Lung (tissue), 12 donors: ENCODE data around the gene SLC16A6. TPM values are rescaled to one million over a fixed set of nuclear protein-coding genes. Genes with fewer than 3 reads are reported as not detected.
"Not testable (repeated sequence)": the region's sequence is repeated elsewhere in the genome, so short reads cannot be mapped to it uniquely, and the experiment has no call there.

Experiments used
- ATAC-seq: fragments of 200-7000 bp; cut with Tn5 transposase; one replicate; pipeline ENCODE4 v1.9.1; 2020; ENCODE audit warnings: moderate number of reproducible peaks; ENCODE audit not compliant: insufficient read depth, low FRiP score
- DNase-seq, 3 donors: peaks; one replicate each; pipeline ENCODE4 v3.0.0-alpha.2; 2013 to 2017
- H3K27ac ChIP-seq, 2 donors: one replicate each; pipeline ENCODE4 v1.5.1; 2013; ENCODE audit warnings: mild to moderate bottlenecking in 2 of 2, moderate library complexity in 2 of 2, control low read depth in 1 of 2, inconsistent platforms in 1 of 2, low read depth in 1 of 2, low read length in 1 of 2
- H3K27me3 ChIP-seq, 3 donors: one replicate each; pipeline ENCODE4 v1.5.1; 2013; ENCODE audit warnings: low read length in 2 of 3; ENCODE audit not compliant: control insufficient read depth in 3 of 3, insufficient read depth in 3 of 3
- H3K36me3 ChIP-seq, 4 donors: one replicate each; pipeline ENCODE4 v1.5.1; 2013; ENCODE audit warnings: low read length in 4 of 4, mild to moderate bottlenecking in 1 of 4, moderate library complexity in 1 of 4; ENCODE audit not compliant: control insufficient read depth in 4 of 4, insufficient read depth in 4 of 4
- H3K4me1 ChIP-seq, 5 donors: one replicate each; pipeline ENCODE4 v1.5.1; 2013; ENCODE audit warnings: low read length in 5 of 5, mild to moderate bottlenecking in 2 of 5, moderate library complexity in 1 of 5; ENCODE audit not compliant: control insufficient read depth in 5 of 5, insufficient read depth in 5 of 5
- H3K4me3 ChIP-seq: one replicate; pipeline ENCODE4 v1.5.1; 2013; ENCODE audit warnings: mild to moderate bottlenecking, control low read depth, moderate library complexity
- H3K9ac ChIP-seq, 2 donors: one replicate each; pipeline ENCODE4 v1.5.1; 2013; ENCODE audit warnings: low read length in 2 of 2, control low read depth in 1 of 2; ENCODE audit not compliant: insufficient read depth in 1 of 2
- H3K9me3 ChIP-seq, 4 donors: one replicate each; pipeline ENCODE4 v1.5.1; 2013; ENCODE audit warnings: low read length in 3 of 4, mild to moderate bottlenecking in 1 of 4, moderate library complexity in 1 of 4; ENCODE audit not compliant: control insufficient read depth in 4 of 4, insufficient read depth in 3 of 4
- CTCF ChIP-seq: IDR thresholded peaks from 2 replicates; pipeline ENCODE4 v1.5.1; 2012; ENCODE audit warnings: mild to moderate bottlenecking; ENCODE audit errors: control extremely low read depth, extremely low read depth
- WGBS, 2 donors: extraction: QIAGEN DNeasy Blood & Tissue Kit; methylation state at CpG; one replicate each; pipeline ENCODE4 v1.1.7; 2013; 5-methylcytosine and 5-hydroxymethylcytosine counted together
- polyA plus RNA-seq, 2 donors: library from polyadenylated mRNA; stranded (reverse); fragments of 200-250 nt; gene quantifications; one replicate each; pipeline ENCODE4 v1.2.1, GENCODE V29; 2013
- total RNA-seq, 2 donors: library from RNA; depleted of rRNA in 1 of 2; stranded (reverse); fragments of >200 nt in 1 of 2; gene quantifications; one replicate each; pipeline ENCODE4 v1.2.1, GENCODE V29; 2014 to 2021
- donor health status: control.
- donor health status: control.
- donor health status: Bipolar disorder and iron deficiency.
- donor health status: healthy.
- donor health status: DM: yes; HTN: yes; CAD: no.

Gene SLC16A6
- total and polyA plus RNA-seq, 4 donors = 2.0 to 10.9 (median 4.8) TPM

- no peak overlapping the region for H3K9ac ChIP-seq
- ATAC-seq (no peak), DNase-seq (no peak)
- 98 to 99% methylated on average over 5 of the region's 5 CpGs for WGBS, 2 donors
- no peaks in the 10 kb centered on the region for H3K36me3 ChIP-seq
- H3K27ac ChIP-seq = no peak overlapping the region
- TF ChIP-seq CTCF = no peak
- peaks cover 0 to 2% (median 0%) of the 10 kb centered on the region in 4 donors for H3K9me3 ChIP-seq
- no peaks in the 10 kb centered on the region for H3K27me3 ChIP-seq
- no peaks in the 10 kb centered on the region for H3K4me1 ChIP-seq
- no peak overlapping the region for H3K4me3 ChIP-seq
These were observed 13.1 kb downstream of the SLC16A6 start for GRCh38 chr17:68277807-68278206.

DNA sequence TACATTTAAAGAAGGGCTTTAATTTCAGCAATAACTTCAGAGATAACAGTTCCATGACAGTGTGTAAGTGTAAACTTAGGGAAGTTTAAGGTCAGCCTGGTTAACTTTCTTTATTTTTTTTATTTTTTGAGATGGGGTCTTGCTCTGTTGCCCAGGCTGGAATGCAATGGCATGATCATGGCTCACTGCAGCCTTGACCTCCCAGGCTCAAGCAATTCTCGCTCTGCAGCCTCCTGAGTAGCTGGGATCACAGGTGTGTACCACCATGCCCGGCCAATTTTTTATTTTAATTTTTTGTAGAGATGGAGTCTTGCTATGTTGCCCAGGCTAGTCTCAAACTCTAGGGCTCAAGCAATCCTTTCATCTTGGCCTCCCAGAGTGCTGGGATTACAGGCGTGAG is 14.6 kb downstream of the SLC16A6 start:
- 97 to 99% methylated on average over 3 of the region's 3 CpGs for WGBS, 2 donors
- ATAC-seq, H3K4me3 ChIP-seq, H3K27ac ChIP-seq, H3K9me3 ChIP-seq, H3K36me3 ChIP-seq, H3K9ac ChIP-seq, DNase-seq, H3K27me3 ChIP-seq, H3K4me1 ChIP-seq: not testable (repeated sequence)

DNA sequence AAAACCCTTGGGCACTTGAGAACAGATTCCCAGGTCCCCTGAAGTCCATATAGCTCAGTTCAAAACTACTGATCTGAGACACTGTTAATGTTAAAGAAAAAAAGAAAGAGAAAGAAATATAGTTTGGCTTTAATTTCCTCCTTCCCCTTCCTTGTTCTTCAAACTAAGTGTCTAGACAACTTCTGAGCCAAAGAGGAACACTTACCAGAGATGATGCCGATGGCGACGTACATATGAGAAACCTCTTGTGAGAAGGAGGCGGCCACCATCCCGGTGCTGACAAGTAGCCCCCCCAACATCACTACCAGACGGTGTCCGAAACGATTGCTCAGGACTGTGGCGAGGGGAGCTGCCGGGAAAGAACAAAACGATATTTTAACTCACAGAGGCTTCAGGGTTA is 17.2 kb downstream of the SLC16A6 start:
- TF ChIP-seq CTCF = no peak
- DNase-seq (no peak), ATAC-seq (no peak)
- Histone ChIP-seq H3K9ac (no peak overlapping the region), H3K27ac (no peak overlapping the region), H3K27me3 (no peaks in the 10 kb centered on the region), H3K36me3 (no peaks in the 10 kb centered on the region), H3K4me3 (no peak overlapping the region), H3K4me1 (no peaks in the 10 kb centered on the region), H3K9me3 (peaks cover 0 to 2% (median 0%) of the 10 kb centered on the region in 4 donors)
- 67 to 74% methylated on average over 11 of the region's 11 CpGs for WGBS, 2 donors

DNA sequence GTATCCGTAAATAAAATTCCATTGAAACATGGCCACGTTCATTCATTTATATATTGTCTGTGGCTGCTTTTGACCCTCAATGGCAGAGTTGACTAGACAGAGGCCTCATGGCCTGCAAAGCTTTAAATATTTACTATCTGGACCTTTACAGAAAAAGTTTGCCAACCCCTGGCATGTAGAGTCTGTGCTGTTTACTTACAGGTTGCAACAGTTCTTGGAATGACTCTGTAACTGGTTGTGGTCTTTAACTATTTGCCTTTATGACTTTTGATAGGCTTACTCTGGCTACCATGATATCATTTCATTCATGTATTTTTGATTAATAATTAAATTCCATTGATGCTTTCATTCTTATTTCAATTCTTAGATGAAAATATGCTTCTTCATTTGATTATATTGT is 25.1 kb downstream of the SLC16A6 start:
- 78 to 84% methylated on average over 2 of the region's 2 CpGs for WGBS, 2 donors
- H3K4me3 ChIP-seq, H3K27me3 ChIP-seq, DNase-seq, H3K27ac ChIP-seq, H3K4me1 ChIP-seq, H3K9ac ChIP-seq, ATAC-seq, H3K9me3 ChIP-seq, H3K36me3 ChIP-seq: not testable (repeated sequence)
